H1 (cell line): ENCODE results near the gene TBCD.

Experiments
- ASH2L ChIP-seq: fragments of 200-600, 300-600 bp; sonication (generic); IDR thresholded peaks from one replicate; pipeline ENCODE4 v1.7.1; 2017; ENCODE audit warnings: low read length
- BRCA1 ChIP-seq: IDR thresholded peaks from 2 replicates; pipeline ENCODE4 v1.6.1; 2012; ENCODE audit warnings: low read depth, low read length, improper control_type of control experiment
- CHD1 ChIP-seq: IDR thresholded peaks from 2 replicates; pipeline ENCODE4 v1.6.1; 2012; ENCODE audit warnings: low read depth, low read length, improper control_type of control experiment
- EZH2 ChIP-seq: fragments of 200-600 bp; sonication (generic); IDR thresholded peaks from 2 replicates; pipeline ENCODE4 v1.7.1; 2012; ENCODE audit warnings: low read depth, mild to moderate bottlenecking, moderate library complexity, low read length, inconsistent platforms; ENCODE audit not compliant: severe bottlenecking
- POLR2A ChIP-seq, 2 experiments: IDR thresholded peaks; 1 replicate in 1 of 2; 2 replicates in 1 of 2; pipeline ENCODE4 v1.6.1; 2011; ENCODE audit warnings: low read depth in 2 of 2, low read length in 2 of 2, mild to moderate bottlenecking in 2 of 2; ENCODE audit errors: control extremely low read depth in 1 of 2
- POU5F1 ChIP-seq: IDR thresholded peaks from 2 replicates; pipeline ENCODE4 v1.6.1; 2011; ENCODE audit warnings: low read depth, mild to moderate bottlenecking, low read length, moderate library complexity
- RAD21 ChIP-seq, 2 experiments: IDR thresholded peaks in 1 of 2; conservative IDR thresholded peaks in 1 of 2; 2 replicates each; pipeline ENCODE4 v1.6.1; 2011; ENCODE audit warnings: low read depth in 2 of 2, low read length in 2 of 2, improper control_type of control experiment in 1 of 2, inconsistent platforms in 1 of 2, mild to moderate bottlenecking in 1 of 2, moderate library complexity in 1 of 2
- RBBP5 ChIP-seq: IDR thresholded peaks from 2 replicates; pipeline ENCODE4 v1.7.1; 2012; ENCODE audit warnings: low read depth, mild to moderate bottlenecking, inconsistent platforms, low read length, moderate library complexity, borderline replicate concordance
- SIRT6 ChIP-seq: IDR thresholded peaks from one replicate; pipeline ENCODE4 v1.7.1; 2012; ENCODE audit warnings: low read length, inconsistent platforms
- SP1 ChIP-seq: IDR thresholded peaks from 2 replicates; pipeline ENCODE4 v1.6.1; 2011; ENCODE audit warnings: low read depth, low read length
- SRF ChIP-seq: IDR thresholded peaks from 2 replicates; pipeline ENCODE4 v1.6.1; 2011; ENCODE audit warnings: mild to moderate bottlenecking, low read depth, low read length, moderate library complexity
- TF ChIP-seq, protein P1 (sequence below), 3 experiments: IDR thresholded peaks; 1 replicate in 2 of 3; 2 replicates in 1 of 3; pipeline versions ENCODE4 v1.5.1 to v1.6.1; 2011; ENCODE audit warnings: low read length in 3 of 3, mild to moderate bottlenecking in 3 of 3, inconsistent platforms in 2 of 3, low read depth in 1 of 3, moderate library complexity in 1 of 3; ENCODE audit not compliant: insufficient read depth in 1 of 3; ENCODE audit errors: control extremely low read depth in 1 of 3
- TF ChIP-seq, protein P2 (sequence below): IDR thresholded peaks from 2 replicates; pipeline ENCODE4 v1.6.1; 2011; ENCODE audit warnings: low read length, improper control_type of control experiment
- TF ChIP-seq, protein P3 (sequence below): IDR thresholded peaks from 2 replicates; pipeline ENCODE4 v1.6.1; 2011; ENCODE audit warnings: low read depth, mild to moderate bottlenecking, low read length; ENCODE audit not compliant: insufficient read depth

DNA sequence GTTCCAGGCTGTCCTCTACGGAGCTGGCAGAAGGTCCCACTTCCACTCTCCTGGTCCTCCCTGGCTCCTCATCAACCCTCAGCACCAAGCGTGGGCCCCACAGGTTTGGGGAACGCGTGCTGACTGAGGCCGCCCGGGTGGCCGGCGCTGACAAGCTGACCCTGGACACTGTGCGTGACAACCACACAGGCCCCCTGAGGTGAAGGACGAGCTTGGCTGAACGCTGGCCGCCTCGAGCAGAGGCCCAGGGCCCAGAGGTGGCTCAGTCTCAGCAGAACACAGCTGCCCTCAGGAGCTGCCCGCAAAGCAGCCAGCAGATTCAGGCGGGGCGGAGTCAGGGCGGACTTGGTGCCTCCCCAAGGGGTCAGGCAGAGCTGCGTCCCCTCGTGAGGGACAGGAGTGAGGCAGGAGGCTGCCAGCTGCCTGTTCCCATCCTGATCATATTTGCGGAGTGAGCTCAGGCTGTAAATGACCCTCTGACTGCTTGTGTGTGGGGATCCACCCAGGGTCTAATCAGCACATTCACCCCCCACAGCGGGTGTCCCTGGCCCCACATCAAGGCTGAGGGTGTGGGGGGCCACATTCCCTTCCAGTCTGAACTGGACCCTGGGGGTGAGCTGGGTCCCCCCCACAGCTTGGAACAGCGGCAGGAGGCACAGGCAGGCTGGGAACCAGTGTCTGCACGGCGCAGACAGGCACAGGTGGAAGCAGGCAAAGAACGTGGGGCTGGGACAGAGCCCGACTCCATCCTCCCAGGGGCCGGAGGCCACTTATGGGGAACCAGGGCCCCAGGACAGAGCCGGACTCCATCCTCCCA, 222.5 kb downstream of the TBCD start:
- TF ChIP-seq SP1 (no peak), POLR2A (IDR thresholded peaks at IDR 0.05; ENCODE audit: control extremely low read depth in 1 of 2, low read depth in 2 of 2, low read length in 2 of 2) (no peak), ASH2L (no peak), SRF (no peak), EZH2 (no peak), POU5F1 (no peak), CHD1 (no peak), RBBP5 (no peak), SIRT6 (no peak), RAD21 (IDR thresholded peaks at IDR 0.05 in 1 of 2, conservative IDR thresholded peaks at IDR 0.05 in 1 of 2; ENCODE audit: low read depth in 2 of 2, low read length in 2 of 2) (no peak), BRCA1 (no peak)
- TF ChIP-seq, protein P1, sequence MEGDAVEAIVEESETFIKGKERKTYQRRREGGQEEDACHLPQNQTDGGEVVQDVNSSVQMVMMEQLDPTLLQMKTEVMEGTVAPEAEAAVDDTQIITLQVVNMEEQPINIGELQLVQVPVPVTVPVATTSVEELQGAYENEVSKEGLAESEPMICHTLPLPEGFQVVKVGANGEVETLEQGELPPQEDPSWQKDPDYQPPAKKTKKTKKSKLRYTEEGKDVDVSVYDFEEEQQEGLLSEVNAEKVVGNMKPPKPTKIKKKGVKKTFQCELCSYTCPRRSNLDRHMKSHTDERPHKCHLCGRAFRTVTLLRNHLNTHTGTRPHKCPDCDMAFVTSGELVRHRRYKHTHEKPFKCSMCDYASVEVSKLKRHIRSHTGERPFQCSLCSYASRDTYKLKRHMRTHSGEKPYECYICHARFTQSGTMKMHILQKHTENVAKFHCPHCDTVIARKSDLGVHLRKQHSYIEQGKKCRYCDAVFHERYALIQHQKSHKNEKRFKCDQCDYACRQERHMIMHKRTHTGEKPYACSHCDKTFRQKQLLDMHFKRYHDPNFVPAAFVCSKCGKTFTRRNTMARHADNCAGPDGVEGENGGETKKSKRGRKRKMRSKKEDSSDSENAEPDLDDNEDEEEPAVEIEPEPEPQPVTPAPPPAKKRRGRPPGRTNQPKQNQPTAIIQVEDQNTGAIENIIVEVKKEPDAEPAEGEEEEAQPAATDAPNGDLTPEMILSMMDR (IDR thresholded peaks at IDR 0.05; ENCODE audit: control extremely low read depth in 1 of 3, insufficient read depth in 1 of 3, low read depth in 1 of 3, low read length in 3 of 3), result no peak
- TF ChIP-seq, protein P2, sequence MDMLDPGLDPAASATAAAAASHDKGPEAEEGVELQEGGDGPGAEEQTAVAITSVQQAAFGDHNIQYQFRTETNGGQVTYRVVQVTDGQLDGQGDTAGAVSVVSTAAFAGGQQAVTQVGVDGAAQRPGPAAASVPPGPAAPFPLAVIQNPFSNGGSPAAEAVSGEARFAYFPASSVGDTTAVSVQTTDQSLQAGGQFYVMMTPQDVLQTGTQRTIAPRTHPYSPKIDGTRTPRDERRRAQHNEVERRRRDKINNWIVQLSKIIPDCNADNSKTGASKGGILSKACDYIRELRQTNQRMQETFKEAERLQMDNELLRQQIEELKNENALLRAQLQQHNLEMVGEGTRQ, result no peak
- TF ChIP-seq, protein P3, sequence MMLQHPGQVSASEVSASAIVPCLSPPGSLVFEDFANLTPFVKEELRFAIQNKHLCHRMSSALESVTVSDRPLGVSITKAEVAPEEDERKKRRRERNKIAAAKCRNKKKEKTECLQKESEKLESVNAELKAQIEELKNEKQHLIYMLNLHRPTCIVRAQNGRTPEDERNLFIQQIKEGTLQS, result no peak
